AG08395 (cell line): ENCODE data around the gene TMEM266.

Experiments
- DNase-seq: peaks from one replicate; pipeline ENCODE4 v3.0.0; 2012; ENCODE audit warnings: mixed read lengths, low spot score

Gene TMEM266

GRCh38 chr15:76070192-76070591 lies 10.4 kb downstream of the TMEM266 start:
- no peak for DNase-seq

GRCh38 chr15:76070921-76071635 lies 11.3 kb downstream of the TMEM266 start:
- DNase-seq: no peak

- no peak for DNase-seq
These were observed 12.0 kb downstream of the TMEM266 start for GRCh38 chr15:76071806-76072205.

- DNase-seq: no peak
These were observed 13.8 kb downstream of the TMEM266 start for GRCh38 chr15:76073554-76073953.

- DNase-seq: no peak
These were observed 15.3 kb downstream of the TMEM266 start for GRCh38 chr15:76075046-76075445.

GRCh38 chr15:76078285-76078877 lies 18.6 kb downstream of the TMEM266 start:
- DNase-seq: no peak

GRCh38 chr15:76084256-76084655 lies 24.5 kb downstream of the TMEM266 start:
- no peak for DNase-seq

GRCh38 chr15:76098685-76099084 lies 38.9 kb downstream of the TMEM266 start:
- DNase-seq: no peak

GRCh38 chr15:76099388-76099787 lies 39.6 kb downstream of the TMEM266 start:
- no peak for DNase-seq

GRCh38 chr15:76100361-76100760 lies 40.6 kb downstream of the TMEM266 start:
- DNase-seq: no peak

- DNase-seq: no peak
These were observed 41.9 kb downstream of the TMEM266 start for GRCh38 chr15:76101655-76102054.

GRCh38 chr15:76105391-76105790 lies 45.6 kb downstream of the TMEM266 start:
- no peak for DNase-seq

- no peak for DNase-seq
These were observed 46.1 kb downstream of the TMEM266 start for GRCh38 chr15:76105911-76106310.

- no peak for DNase-seq
These were observed 47.4 kb downstream of the TMEM266 start for GRCh38 chr15:76107169-76107568.

GRCh38 chr15:76108021-76108723 lies 48.4 kb downstream of the TMEM266 start:
- no peak for DNase-seq

- no peak for DNase-seq
These were observed 49.3 kb downstream of the TMEM266 start for GRCh38 chr15:76109046-76109445.

- no peak for DNase-seq
These were observed 54.8 kb downstream of the TMEM266 start for GRCh38 chr15:76114561-76114960.

GRCh38 chr15:76116138-76116885 lies 56.5 kb downstream of the TMEM266 start:
- DNase-seq: no peak

- no peak for DNase-seq
These were observed 57.4 kb downstream of the TMEM266 start for GRCh38 chr15:76117181-76117580.

- no peak for DNase-seq
These were observed 59.0 kb downstream of the TMEM266 start for GRCh38 chr15:76118767-76119166.

GRCh38 chr15:76123031-76123430 lies 63.2 kb downstream of the TMEM266 start:
- DNase-seq: no peak

GRCh38 chr15:76127169-76127568 lies 67.4 kb downstream of the TMEM266 start:
- no peak for DNase-seq

GRCh38 chr15:76127880-76128279 lies 68.1 kb downstream of the TMEM266 start:
- DNase-seq: no peak
